HG03045 (cell line): ENCODE data around the gene PSMD5.
A peak's percentile ranks its signal among the peaks of the same experiment; 100 is the strongest.
"Not testable (repeated sequence)": the region's sequence is repeated elsewhere in the genome, so short reads cannot be mapped to it uniquely, and the experiment has no call there.

Source experiments
- ATAC-seq: cut with Tn5 transposase; IDR thresholded peaks from one replicate; pipeline ENCODE4 v1.9.1; 2021; ENCODE audit warnings: mild to moderate bottlenecking, moderate library complexity; ENCODE audit not compliant: unreplicated experiment

Gene PSMD5

DNA sequence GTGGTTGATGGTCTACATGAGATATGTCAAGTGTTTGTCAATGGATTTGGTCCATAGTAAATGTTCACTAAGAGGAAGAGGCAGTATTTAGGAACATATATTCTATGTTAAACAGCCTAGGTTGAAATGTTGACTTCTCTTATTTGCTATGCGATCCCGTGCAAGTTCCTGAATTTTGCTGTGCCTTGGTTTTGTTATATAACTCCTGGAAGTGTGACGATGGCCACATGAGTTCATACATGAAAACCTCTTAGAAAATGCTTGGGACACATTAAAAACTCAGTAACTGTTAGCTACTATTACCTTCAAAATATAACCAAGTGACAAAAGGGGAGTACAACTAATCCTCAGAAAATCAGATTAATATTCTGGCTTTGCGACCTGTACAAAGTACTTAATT lies 27.6 kb downstream of the PSMD5 start:
- no peak for ATAC-seq

GRCh38 chr9:120808931-120809330 lies 33.8 kb downstream of the PSMD5 start:
- ATAC-seq: no peak

- no peak for ATAC-seq
These were observed 34.9 kb downstream of the PSMD5 start for GRCh38 chr9:120807607-120808379.

DNA sequence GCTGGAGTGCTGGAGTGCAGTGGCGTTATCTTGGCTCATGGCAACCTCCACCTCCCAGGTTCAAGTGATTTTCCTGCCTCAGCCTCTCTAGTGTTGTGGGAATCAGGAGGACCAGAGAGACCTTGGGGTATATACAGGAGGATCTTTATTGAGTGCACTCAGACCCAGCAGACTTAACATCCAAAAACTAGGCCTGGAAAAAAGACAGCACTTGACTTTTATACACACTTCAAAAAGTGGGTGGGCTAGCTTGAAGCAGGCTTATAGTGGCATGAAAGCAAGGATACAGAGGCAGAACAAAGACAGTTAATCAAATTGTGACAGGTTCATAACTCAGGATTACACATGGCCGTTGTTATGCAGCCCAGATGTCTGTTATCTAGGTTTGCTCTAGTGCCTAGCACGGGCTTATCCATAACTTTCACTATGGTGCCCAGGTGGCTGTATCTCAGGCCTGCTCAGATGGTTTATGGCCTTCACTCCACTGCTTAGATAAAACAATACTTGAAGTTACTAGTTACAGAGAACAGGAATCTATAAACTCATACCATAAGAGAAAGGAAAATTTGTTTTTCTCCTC lies 37.8 kb downstream of the PSMD5 start:
- not testable (repeated sequence) for ATAC-seq

- ATAC-seq: no peak
These were observed 41.3 kb downstream of the PSMD5 start for GRCh38 chr9:120801441-120801840.

DNA sequence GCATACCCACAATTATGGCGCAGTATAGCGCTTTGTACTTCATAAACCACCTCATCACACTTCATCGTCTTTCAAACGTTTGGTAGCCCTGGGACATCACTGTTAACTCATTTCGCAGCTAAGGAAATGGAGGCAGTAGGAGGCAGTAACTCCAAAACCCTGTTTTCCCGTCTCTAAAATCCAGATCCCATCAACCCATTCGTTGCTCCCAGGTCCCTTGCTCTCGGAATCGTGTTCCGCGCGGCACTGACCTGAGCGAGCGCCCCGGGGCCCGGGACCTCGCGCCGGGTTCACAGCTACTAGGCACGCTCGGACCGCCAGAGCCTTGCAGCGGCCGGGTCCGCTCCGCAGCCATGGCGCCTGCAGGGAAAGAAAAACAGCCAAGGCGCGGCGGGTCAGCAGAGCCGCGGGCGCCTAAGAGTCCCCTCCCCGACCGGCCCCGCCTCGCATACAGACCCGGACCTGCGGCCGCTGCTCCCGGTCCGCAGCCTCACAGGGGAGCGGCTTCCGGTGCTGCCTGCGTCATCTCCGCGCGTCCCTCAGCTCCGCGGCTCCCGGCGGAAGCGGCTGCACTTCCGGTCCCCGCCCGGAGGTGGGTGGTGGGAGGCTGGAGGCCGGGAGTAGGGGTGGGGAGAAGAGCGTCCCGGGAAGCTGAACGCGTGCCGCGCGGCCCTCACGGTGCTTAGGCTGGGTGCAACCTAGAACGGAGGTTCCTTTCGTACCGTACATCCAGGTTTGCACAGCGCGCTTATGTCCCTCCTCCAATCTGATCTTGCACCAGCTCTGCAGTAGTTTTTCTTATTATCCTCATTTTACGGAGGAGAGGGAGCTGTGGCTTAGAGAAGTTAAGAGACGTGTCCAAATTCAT lies 49.6 kb downstream of the PSMD5 start, which contains the start of gene FBXW2:
Gene FBXW2, minus strand, starts transcription at position 519 of the 868 bp plus-strand sequence. CDS start 5,158 bp downstream, outside the sequence.
- peak; percentile 95 for ATAC-seq

GRCh38 chr9:120791161-120791560 lies 51.6 kb downstream of the PSMD5 start:
- no peak for ATAC-seq

- no peak for ATAC-seq
These were observed 54.8 kb downstream of the PSMD5 start for GRCh38 chr9:120787933-120788332.

DNA sequence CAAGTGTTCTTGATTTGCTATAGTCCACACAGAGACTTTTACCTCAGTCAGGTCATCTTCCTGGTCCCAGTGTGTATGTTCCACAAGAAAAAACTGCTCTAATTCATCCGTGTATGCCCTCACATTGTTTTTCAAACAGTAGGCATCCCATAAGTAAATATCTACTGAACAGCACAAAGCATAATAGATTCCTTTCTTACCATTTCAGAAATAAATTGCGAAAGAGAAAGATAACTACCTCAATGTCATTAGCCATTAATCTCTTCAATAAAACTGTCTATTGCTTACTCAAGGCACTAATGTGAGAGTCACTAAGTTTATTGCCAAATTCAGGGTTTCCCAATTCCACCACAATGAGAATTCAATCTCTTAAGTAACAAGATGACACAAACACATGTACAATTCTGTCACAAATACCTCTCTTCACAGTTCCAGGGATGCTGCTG lies 59.1 kb downstream of the PSMD5 start:
- no peak for ATAC-seq

- ATAC-seq: no peak
These were observed 61.5 kb downstream of the PSMD5 start for GRCh38 chr9:120781236-120781635.

- ATAC-seq: no peak
These were observed 62.4 kb downstream of the PSMD5 start for GRCh38 chr9:120780367-120780766.

DNA sequence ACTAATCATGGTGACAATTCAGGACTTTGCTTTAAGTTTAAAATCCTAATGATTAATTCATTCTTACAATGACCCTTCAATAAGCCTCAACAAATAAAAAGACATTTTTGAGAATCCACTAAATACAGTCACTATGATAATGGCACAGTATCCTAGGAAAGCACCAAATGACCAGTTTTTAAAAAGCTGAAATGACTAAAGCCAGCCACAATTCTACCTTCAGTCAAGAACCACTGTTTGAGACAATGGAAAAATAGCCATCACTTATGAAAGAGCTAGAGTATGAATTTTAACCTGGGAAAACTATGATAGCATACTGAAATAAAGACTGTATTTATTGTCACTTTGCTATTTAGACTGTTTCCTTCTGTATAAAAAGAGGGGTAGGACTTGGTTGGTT lies 63.5 kb downstream of the PSMD5 start:
- no peak for ATAC-seq

- ATAC-seq: no peak
These were observed 64.0 kb downstream of the PSMD5 start for GRCh38 chr9:120778758-120779157.

- ATAC-seq: no peak
These were observed 65.5 kb downstream of the PSMD5 start for GRCh38 chr9:120777229-120777628.

- ATAC-seq: no peak
These were observed 65.9 kb downstream of the PSMD5 start for GRCh38 chr9:120776788-120777187.

DNA sequence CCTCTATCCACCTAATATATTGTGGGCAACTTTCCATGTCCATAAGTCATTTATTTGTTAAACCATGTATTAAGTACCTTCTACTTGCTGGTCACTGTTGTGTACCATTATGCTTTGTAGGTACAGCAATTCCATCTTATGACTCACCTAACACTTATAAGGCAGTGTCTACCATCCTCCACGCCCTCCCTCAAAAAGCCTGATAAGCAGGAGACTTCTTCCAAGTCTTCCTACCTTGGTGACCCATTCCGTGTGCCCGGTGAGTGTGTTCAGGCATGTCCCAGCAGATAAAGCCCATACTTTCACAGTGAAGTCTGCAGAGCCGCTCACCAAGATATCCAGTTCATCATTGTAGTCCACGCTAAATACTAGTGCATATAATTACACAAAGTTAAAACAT lies 66.9 kb downstream of the PSMD5 start:
- no peak for ATAC-seq

- no peak for ATAC-seq
These were observed 68.0 kb downstream of the PSMD5 start for GRCh38 chr9:120774719-120775118.

DNA sequence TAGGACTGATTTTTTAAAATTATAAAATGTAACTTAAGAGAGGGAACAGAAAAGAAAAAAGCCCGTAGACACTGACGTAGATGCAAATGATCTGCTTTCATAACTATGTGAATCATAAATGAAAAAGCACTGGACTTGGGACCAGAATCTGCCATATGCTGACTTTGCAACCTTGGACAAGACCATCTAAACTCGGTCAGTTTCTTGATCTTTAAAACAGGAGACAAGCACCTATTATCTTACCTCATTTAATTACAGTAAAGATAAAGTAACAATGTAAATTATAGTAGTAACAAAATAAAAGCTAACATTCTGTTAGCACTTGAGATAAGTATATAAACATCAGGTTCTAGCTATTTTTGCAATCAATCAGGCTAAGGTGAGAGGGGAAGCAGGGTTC lies 69.5 kb downstream of the PSMD5 start:
- ATAC-seq: no peak

DNA sequence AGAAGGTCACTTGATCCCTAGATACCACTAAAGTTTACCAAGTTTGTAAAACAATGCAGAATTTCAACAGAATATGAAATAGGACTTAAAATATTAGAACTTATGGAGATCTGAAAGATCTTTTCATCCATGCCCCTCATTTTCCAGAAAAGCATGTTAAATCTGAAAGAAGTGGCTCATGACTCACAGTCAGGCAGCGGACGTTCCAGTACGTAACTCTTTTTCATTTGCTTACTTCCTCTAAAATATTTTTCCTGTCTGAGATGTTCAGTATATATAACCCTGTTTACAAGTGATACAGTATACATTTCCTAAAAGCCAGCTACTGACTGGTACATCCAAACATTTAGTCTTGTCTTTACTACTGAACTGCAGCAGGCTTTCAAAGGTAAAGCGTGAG lies 71.8 kb downstream of the PSMD5 start:
- ATAC-seq: no peak

DNA sequence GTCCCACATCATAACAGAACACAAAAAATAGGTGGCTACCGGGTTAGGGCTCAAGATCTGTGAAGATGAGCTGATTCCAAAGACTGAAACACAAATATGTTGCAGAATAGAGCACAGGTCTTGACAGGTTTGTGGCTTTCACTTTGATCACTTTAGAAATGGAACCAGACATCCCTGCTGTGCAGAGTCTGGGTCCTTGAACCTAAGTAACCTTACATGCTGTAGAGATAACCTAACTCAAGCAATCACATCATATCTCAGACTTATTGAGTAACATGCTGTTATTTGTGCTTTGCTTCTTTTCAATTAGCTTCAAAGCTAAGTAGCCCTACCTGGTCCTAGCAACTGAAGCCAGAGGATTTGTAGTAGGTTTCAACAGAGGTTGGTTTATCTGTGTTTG lies 73.8 kb downstream of the PSMD5 start:
- no peak for ATAC-seq

GRCh38 chr9:120768247-120768646 lies 74.5 kb downstream of the PSMD5 start:
- ATAC-seq: no peak

DNA sequence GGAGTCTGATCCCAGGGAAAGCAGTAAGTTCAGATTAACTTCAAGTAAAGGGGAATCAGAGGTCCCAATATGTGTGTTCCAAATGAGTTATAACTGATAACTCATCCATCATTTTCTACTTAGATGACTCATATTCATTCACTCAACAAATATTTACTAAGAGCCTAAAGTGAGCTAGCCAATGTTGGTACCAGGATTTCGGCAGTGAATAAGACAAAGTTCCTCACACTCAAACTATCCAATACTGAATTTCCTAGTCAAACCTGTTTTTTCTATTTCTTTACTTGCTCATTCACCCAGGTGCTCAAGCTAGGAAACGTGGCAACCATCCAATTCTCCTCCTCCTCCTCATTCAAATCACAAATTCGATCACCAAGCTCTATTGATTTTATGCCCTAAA lies 75.3 kb downstream of the PSMD5 start:
- ATAC-seq: no peak
